Stimulated activated CD4-positive, alpha-beta T cell treated with anti-CD3 and anti-CD28 coated beads, Interleukin-2, amount 100 ng/mL, for 48 hours (primary cell): ENCODE measurements around the gene GRID1.
"Not testable (repeated sequence)": the region's sequence is repeated elsewhere in the genome, so short reads cannot be mapped to it uniquely, and the experiment has no call there.

Experiments
- DNase-seq, 2 donors: peaks; one replicate each; pipeline ENCODE4 v3.0.0-alpha.2; 2020

Gene GRID1

DNA sequence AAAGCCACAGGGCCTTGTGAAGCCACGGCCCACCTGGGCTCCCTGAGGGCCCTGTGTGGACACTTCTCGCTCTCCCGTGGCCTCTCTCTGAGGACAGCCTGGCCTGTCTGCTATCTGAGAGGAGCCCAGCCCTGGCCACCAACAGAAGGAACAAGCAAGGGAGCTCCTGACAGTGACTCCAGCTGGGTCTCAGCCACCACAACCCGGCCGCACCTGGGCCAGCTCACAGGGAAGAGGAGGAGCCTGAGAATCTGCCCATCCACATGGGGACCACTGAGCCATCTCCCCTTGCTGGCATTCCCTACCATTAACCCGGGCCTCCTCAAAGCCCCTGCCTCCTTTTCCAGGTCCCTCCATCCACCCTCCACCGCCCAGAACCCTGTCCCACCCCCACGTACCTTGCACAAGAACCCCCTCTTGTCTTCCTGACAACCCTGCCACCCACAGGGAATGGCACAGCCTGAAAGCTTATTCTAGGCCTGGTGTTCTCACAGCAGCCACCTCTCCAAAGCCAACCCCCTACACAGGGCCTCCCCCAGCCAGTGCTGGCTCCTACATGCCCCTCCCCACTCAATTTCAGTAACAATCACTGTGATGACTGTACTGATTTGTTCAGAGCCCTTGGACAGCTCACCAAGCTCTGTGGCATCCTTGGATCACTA, 120.2 kb downstream of the GRID1 start:
- DNase-seq: no peak

DNA sequence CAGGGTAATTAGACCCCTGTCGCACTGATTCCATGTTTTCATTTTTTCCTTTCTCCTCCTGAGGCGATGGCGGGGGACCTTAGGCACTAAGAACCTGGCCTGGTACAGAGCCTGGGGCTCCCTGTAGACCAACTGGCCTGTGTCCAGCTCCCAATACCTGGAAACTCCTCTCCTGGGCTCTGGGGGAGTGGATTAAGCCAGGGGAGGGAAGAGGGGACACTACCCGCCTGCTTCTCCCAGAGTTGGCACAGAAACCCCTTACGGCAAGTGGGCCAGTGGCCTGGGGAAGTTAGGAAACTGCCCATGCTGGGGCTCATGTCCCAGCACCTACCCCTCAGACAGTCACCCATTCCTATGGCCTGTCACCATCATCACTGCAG, 121.6 kb downstream of the GRID1 start:
- DNase-seq: no peak

DNA sequence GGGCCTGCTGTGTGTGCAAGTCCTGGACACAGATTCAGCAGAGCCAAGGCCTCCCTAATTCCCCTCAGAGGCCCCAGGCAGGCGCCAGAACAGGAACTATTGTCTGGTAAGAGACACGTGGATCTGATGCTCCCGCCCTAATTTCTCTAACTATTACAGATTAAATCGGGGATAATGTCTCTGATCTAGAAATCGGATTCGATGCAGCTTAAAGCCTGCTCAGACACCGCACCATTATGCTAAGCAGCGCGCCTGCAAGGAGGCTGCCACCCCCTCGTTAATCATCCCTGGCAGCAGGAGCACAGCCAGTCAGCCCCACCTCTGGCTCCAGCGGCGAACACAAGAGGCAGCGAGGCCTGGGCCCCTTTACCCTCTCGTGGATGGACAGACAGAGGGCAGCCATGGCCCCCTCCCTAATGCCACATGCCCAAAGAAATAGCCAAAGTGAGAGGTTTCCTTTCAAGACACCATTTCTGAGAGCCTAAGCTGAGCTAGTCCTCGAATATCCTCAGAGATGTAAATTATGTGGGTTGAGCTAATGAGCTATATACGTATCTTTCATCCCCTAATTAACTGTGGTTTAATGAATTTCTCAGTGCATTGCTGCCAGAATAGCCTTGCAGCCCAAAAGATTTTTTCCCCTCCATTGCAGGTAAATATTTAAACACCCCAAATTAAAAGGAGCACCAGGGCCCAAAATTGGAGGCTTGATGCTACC, 122.1 kb downstream of the GRID1 start:
- no peak for DNase-seq

DNA sequence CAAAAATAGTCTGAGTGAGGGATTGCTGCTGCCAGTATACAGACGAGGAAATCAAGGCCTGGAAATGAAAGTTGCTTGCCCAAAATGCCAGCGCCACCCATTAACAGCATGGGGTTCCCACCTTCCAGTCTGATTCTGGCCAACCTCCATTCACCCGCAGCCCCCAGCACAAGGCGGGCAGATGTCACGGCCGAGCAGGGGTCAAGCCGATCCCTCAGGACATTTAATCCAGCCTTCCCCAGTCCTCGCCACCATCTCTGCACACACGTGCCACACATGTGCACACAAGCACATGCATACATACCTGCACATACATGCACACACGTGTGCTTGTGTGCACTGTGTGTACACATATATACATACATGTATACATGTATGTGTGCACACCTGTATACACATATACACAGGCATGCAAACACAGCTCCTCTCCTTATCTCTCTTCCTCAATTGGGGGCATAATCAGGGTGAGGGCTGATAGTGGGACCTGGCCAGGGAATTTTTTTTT, 122.9 kb downstream of the GRID1 start:
- no peak for DNase-seq

DNA sequence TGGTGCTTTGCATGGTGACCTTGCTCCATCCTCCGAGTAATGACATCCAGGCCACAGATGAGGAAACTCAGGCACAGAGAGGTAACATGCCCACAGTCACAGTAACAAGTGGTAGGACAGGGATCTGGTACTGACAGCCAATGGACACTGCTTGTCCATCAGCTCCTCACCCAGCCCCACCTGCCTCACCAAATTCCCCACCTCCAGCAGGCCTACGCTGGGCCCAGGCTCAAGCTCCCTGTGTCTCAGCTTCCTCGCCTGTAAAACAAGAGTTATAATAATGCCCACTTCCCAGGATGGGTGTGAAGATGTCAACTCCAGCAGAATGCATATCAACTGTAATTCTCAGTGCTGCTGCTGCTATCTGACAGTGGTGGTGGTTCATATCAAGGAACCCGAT, 123.8 kb downstream of the GRID1 start:
- no peak for DNase-seq

DNA sequence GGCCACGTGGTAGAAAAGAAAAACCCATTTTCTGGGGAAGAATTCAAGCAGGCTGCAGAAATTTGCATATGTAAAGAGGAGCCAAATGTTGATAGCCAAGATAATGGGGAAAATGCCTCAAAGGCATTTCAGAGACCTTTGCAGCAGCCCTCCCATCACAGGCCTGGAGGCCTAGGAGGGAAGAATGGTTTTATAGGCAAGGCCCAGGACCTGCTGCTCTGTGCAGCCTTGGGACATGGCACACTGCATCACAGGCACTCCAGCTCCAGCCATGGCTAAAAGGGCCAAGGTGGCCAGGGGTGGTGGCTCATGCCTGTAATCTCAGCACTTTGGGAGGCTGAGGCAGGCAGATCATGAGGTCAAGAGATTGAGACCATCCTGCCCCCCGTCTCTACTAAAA, 128.5 kb downstream of the GRID1 start:
- not testable (repeated sequence) for DNase-seq

DNA sequence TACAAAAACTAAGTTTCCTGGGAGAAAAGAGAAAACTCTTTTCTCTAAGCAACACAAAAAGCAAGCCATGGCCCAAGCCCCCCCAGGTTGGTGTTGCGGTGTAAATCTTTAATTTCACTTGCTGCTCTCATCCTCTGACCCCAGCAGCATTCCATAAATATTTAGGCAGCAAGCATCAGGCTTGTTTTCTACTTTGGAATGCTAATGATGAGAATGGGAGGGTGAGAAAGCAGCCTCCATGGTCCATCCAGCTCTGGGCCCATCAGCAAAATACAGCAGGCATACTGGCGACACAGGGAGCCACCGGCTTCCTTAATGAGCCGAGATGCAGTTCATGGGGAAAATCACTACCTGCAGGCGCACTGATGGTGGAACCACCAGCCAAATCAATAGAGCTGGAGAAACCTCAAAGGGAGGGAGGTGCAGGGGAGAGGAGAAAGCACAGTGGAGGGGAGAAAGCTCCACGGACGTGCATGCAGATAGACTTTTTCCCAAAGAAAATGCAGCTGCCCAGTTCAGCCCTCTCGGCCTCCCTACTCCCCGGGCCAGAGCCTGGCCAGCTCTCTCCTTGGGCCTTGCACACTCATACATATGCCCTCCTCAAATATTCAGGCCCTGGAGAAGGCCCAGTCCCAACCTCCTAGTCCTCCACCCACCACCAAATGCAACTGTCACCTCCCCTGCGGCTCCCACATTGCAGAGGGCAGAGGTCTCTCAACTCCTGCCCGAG, 131.9 kb downstream of the GRID1 start:
- no peak for DNase-seq

DNA sequence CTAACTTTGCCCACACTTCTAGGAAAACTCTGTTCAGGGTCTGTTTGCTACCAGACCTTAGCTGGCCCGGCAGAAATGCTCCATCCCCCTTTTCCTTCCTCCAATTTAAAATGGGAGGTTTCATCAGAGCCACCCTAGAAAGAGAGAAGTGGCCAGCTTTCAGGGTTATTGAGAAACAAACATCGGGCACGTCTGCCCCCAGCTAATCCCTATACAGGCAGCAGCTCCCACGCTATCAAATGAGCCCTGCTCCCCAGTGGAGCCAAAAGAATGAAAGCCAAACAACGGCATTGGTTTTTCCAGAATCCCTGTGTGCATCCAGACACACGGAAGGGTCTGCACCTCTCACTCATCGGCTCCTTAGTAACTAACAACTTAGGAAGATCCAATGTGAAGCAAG, 132.5 kb downstream of the GRID1 start:
- no peak for DNase-seq

DNA sequence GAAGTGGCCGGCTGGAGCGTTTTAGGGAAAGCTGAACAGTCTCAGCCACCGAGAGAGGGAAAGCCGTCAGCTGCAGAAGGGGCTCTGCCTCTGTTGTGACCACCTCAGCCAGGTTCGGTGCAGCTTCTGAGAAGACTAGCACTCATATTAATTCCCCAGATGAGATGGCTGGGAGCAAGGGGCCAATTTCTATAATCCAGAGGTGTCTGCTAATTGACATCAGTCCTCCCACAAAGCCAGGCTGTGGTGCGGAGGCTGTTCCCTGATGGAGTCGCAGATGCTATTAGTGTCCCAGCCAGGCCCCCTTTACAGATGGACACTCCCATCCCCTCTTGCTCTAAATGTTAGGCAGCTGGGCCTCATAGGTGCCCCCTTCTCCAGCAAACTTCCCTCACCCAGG, 133.5 kb downstream of the GRID1 start:
- DNase-seq: no peak

DNA sequence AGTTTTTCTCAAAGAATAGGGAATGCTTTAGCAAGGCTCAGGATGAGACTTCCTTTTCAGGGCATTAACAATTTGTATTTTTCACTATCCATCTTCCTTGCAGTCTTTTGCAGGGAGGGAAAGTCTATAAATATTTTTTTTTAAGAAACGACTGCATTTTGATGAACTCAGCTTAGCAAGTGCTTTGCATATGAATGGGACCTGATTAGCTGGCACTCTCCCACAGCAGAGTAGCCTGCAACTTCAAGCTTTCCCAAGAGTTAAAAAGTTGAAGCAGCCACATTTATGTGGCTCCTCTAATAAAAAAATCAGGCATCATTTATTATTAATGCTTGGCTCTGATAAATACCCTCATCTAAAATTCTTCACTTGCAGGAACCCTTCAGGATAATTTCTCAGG, 134.0 kb downstream of the GRID1 start:
- no peak for DNase-seq

DNA sequence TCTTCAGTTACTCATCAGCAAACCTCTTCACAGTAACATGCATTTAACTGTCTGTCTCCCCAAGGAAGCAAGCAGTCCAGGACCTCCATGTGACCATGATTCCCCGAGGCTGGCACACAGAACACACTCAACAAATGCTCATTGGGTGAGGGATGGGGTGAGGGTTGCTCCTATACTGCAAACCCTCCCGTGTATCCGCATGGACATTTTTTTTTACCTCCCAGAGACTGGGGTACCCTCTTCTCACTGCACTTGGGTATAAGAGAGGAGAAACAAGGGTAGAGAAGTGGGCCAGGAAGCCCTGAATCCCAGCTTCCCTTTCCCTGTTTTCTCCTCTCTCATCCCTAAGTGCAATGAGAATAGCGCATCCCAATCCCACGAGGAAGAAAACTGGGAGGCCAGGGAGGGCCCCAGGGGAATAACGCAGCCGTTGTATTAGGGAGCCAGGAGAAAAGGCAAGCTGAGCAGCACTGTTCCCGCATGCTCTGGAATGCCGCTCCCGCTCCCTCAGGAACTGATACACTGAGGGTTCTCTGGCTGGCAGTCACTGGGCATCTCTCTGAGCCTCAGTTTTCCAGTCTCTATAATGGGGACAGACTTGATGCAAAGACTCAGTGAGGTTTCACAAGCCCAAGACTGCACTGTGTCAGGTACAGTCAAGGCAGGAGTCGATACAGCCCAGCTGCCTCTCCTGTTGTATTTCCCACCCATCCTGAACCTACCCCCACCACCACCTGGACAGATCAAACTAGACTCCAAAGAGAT, 134.6 kb downstream of the GRID1 start:
- DNase-seq: no peak

DNA sequence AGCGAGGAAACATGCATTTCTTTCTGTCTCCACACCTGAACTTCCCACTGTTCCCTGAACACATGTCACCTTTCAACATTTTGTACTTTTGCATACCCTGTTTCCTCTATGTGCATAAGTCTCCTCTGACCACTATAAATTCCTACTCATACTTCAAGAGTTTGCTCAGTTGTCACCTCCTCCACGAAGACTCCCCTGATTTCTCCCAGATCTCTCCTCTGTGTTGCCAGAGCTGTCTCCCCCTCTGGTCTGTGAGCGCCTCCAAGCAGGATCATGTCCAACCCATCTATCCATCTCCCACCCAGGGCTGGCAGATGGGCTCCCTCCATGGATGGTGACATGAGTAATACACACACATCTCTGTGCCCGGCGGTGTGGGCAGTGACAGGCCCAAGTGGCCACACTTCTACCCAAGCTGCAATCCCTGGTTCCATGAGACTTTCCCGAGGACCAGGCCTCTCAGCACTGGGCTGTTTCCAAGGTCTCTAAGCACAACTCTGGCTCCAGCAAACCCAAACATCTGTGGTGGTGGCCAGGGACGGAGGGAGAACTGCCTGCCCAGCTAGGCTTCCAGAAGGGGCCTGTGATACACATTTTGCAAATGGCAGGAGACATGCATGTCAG, 135.9 kb downstream of the GRID1 start:
- DNase-seq: no peak

DNA sequence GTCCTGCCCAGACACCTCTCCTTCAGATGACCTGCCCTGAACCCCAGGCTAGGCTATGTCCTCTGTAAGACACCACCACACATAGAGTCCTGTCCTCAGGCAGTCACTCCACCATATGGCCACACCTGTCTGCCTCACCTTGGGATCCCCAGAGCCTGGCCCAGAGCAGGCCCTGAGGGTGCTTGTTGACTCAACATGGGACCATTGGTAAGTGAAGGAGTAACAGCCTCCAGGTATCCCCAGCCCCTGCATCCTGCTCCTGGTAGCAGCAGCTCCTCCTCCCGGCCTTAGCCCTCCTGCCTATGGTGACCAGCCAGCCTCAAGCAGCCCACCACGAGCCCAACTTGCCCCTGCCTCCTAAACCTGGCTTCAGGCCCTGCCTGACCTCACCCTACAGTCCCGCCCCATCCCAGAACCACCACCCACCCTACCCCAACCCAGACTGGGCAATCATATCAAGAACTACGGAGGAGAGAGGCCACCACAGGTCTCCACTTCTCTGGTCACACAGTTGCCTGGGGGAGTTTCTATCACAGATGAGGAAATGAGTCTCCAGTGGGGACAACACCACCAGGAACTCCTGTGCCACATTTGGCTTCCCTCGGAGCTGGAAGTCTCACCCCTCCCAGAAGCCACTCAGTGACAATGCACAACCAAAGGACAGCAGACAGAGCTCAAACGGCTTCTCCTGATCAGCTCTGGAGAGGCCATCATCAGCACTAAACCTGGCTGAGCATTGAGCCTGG, 136.6 kb downstream of the GRID1 start:
- no peak for DNase-seq

DNA sequence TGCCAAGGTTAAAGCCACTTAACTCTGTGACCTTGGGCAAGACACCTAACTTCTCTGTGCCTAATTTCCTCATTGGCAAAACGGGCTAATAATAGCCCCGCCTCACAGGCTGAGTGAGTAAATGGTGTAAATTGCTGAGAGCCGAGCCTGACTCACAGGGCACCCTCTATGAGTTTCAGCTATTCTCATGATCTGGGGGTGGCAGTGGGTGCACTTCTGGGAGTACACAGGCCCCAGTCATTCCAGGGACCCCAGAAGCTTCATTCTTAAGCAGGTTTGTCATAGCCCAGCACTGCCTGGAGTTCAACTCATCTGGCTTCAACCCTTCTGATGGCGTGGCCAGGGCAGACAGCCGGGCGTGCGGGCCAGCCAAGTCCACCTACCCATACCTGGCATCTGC, 137.2 kb downstream of the GRID1 start:
- no peak for DNase-seq

DNA sequence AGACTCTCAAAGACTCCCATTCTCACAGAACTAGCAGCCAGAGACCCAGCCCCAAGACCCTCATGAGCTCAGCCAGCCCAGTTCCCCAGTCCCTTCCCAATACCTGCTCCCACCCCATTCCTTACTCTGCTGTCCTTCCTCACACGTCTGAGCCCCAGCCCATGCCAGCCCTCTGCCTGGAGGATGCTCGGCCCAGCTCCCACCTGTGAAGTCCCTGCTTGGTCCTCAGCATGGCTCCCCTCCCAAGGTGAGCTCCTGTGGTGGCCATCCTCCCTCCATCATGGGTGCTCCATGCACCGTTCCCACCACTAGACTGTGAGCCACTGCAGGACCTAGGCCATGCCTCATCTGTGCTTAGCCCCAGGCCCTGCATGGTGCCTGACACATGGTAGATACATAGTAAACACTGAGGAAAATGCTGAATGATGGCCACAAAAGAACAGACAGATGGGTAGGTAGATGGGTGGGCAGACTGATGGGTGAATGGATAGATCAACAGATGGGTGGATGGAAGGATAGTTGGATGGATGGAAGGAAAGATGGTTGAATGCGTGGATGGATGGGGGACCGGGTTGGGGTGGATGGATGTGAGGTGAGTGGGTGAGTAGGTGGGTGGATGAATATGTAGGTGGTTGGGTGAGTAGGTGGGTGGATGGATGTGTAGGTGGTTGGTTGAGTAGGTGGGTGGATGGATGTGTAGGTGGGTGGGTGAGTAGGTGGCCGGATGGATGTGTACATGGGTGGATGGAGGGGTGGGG, 138.9 kb downstream of the GRID1 start:
- no peak for DNase-seq

DNA sequence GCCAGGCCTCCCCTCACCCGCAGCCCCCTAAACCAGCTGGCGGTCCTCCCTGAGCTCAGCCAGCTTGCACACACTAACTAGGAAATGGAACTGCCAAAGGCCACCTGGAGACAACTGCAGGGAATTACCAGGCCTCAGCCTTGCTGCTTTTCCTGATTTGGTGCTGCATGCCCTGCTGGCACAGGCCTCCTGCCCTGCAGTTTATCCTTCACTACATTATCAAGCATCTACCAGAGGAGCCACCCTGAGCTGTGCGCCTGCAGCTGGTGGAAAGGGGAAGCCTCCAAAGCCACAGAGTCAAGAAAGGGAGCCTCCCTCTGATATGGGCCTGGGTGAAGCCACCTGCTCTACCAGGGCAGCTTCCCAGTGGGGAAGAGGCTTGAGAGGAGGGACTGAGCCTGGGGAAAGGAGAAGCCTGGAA, 139.8 kb downstream of the GRID1 start:
- no peak for DNase-seq

DNA sequence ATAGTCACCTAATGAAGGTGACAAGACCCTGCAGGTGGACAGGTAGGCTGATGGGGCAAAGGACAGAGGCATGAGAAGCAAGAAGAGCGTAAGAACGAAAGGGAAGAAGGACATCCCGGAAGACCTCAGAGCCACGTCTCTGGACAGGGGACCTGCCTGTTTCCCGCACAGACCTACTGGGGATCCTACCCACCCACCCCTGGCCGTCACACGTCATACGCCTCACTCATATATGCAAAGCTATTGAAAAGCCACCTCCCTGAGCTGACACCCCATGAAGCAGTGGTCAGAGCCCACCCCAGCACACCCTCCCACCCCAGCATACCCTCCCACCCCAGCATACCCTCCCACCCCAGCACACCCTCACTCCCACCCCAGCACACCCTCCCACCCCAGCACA, 140.6 kb downstream of the GRID1 start:
- DNase-seq: no peak

DNA sequence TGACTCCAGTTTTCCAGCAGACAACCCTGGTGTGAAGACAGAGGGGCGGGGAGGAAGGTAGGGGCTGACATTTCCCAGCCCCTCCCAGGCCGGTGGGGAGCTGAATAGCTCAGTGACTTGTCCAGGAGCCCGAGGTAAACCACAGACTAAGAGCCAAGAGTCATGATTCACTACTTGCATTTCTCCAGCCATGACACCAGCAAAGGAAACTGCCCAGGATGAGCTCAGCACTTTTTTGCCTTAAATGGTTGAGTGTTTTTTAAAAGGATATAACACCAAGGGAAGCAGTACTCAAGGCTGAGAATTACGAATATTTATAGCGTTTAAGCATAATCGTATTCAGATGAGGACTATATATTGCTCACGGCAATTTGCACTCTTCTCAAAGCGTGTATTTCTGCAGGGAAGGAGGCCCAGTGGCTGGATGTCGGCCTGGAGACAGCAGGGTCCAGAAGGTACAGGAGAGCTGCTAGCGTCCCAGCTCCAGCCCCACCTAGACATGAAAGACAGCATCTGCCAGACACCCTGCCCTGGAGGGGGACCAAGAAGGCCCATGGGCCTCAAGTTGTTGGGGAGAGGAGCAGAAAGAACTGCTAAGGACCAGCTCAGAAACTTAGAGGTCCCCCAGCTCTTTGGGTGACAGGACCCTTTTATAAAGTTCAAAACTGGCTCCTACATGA, 141.4 kb downstream of the GRID1 start:
- DNase-seq: no peak

DNA sequence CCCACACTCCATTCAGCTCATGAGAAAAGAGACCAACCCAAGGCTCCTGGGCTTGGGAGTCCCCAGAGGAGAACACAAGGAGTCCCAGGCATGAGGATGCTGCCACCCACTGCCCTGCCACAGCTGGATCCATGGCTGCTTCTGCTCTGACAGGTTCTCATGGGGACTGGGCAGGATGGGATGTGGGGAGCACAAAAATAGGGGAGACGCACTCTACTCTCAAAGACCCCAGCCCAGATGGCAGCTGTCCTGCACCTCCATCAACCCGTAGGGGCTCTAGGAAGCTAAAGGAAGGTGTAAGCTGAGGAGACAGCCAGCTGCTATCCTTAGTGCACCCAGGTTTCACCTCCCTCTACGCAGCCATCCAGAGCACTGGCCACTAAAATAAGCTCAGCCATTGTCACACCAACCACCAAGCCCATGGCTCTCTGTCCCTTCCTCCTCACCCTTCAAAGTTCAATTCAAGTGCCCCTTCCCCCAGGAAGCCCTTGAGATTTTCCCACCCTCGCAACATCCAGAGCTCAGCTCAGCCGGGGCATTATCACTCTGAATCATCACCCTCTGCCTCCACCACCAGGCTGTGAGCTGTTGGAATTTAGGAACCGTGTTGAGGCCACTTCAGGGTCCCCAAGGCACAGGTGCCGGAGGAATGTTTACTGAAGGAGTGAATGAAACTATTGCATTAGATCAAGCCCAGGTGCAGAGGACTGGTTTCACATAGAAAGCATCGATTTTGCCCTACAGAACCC, 142.1 kb downstream of the GRID1 start:
- no peak for DNase-seq

DNA sequence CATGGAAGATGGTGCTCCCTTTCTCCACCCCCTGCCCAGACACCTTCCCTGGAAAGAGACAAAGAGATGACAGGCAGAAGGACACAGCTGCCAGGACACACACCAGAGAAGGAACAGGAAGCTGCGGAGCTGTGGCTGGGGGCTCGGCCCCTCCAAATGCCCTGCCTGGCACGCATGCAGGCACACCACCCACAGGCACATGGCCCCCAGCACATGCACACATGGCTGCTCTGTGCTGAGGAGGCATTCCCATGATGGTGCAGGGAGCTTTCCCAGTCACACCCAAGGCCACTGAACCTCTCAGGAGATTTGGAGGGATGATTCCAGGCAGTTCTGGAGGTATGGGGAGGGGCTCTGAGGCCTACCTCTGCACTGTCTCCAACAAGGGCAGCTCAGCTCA, 143.3 kb downstream of the GRID1 start:
- DNase-seq: no peak
